Measurements from ENCODE around the gene SARDH. TPM values are rescaled to one million over a fixed set of nuclear protein-coding genes. Genes with fewer than 3 reads are reported as not detected.
"Not testable (repeated sequence)": the region's sequence is repeated elsewhere in the genome, so short reads cannot be mapped to it uniquely, and the experiment has no call there.

Gene SARDH
- total RNA-seq, 2 donors from 2014 or later: 2.7 to 2.8 TPM

DNA sequence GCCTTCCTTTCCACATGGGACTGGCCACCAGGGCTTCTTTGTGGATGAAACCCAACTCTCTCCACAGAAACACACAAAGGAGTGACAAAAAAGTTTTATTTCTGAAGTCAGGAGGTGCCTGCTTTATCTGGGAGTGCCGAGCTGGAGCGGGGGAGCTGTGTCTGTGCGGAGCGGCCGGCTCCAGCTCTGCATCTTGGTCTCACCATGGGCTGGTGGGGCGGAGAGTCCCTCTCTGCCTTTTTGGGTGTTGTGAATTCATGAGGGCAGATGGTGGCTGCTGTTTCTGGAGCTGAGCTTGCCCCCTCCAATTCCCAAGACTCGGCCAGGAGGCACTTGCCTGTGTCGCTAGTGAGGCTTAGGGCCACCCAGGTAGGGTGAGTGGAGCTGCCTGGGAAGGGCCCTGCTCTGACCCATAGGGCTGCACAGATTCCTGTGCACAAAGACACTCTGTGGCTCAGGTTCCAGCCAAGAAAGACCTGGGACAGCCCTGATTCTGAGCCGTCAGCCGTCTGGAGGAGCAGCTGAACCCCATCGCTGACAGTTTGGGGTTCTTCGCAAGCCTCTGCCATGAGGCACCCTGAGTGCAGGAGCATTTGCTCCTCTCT is 100.6 kb downstream of the SARDH start:
- Mint-ChIP-seq H3K4me1 (no peaks in the 10 kb centered on the region), H3K36me3 (ENCODE audit: low read depth) (no peaks in the 10 kb centered on the region), H3K4me3 (no peak overlapping the region), H3K27me3 (peaks cover 5% of the 10 kb centered on the region), H3K27ac (no peak overlapping the region), H3K9me3 (no peaks in the 10 kb centered on the region)
- ATAC-seq (replicated peaks): no peak

GRCh38 chr9:133636902-133637301 is 101.2 kb downstream of the SARDH start:
- no peak for ATAC-seq (replicated peaks)
- no peaks in the 10 kb centered on the region for H3K9me3 Mint-ChIP-seq
- no peaks in the 10 kb centered on the region for H3K4me1 Mint-ChIP-seq
- no peak overlapping the region for H3K4me3 Mint-ChIP-seq
- peaks cover 5% of the 10 kb centered on the region for H3K27me3 Mint-ChIP-seq
- no peak overlapping the region for H3K27ac Mint-ChIP-seq
- no peaks in the 10 kb centered on the region for H3K36me3 Mint-ChIP-seq (ENCODE audit: low read depth)

- H3K27me3 Mint-ChIP-seq: peaks cover 4% of the 10 kb centered on the region
- no peaks in the 10 kb centered on the region for H3K4me1 Mint-ChIP-seq
- H3K9me3 Mint-ChIP-seq: no peaks in the 10 kb centered on the region
These were observed 102.3 kb downstream of the SARDH start, which contains the start of gene DBH for GRCh38 chr9:133635533-133636531. TSS of gene DBH (plus strand) at chr9:133636363. CDS start at chr9:133636372, 9 bp downstream.

DNA sequence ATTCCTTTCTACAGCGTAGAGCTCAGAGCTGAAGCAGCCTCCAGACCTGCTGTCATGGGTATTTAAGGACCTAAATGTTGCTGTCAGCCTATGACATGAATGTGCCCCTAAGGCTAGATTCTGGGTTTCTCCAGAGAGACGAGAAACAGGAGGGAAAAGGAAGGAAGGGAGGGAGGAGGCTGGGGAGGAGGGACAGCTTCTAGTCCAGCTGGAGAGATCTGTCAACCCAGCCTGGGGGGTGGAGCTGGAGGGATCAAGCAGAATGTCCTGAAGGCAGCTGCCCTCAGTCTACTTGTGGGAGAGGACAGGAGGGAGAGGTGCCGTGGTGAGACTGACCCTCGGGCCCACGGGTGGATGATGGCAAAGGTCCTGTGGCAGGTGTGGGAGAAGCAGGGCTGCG is 103.1 kb downstream of the SARDH start:
- no peak for ATAC-seq (replicated peaks)
- no peak overlapping the region for H3K27ac Mint-ChIP-seq
- no peaks in the 10 kb centered on the region for H3K4me1 Mint-ChIP-seq
- no peak overlapping the region for H3K4me3 Mint-ChIP-seq
- no peaks in the 10 kb centered on the region for H3K9me3 Mint-ChIP-seq
- H3K27me3 Mint-ChIP-seq: no peaks in the 10 kb centered on the region
- no peaks in the 10 kb centered on the region for H3K36me3 Mint-ChIP-seq (ENCODE audit: low read depth)

More at GRCh38 chr9:133635533-133636531, 102.3 kb downstream of the SARDH start, which contains the start of gene DBH:
- Mint-ChIP-seq H3K27ac (no peak within 1 kb of the TSS), H3K36me3 (ENCODE audit: low read depth) (no peaks in the 10 kb centered on the region), H3K4me3 (no peak within 1 kb of the TSS)
- no peak for ATAC-seq (replicated peaks)

- Mint-ChIP-seq H3K36me3 (ENCODE audit: low read depth) (no peaks in the 10 kb centered on the region), H3K9me3 (no peaks in the 10 kb centered on the region), H3K4me1 (no peaks in the 10 kb centered on the region), H3K27me3 (no peaks in the 10 kb centered on the region), H3K4me3 (no peak overlapping the region), H3K27ac (no peak overlapping the region)
- no peak for ATAC-seq (replicated peaks)
These were observed 104.0 kb downstream of the SARDH start for GRCh38 chr9:133634081-133634691.

DNA sequence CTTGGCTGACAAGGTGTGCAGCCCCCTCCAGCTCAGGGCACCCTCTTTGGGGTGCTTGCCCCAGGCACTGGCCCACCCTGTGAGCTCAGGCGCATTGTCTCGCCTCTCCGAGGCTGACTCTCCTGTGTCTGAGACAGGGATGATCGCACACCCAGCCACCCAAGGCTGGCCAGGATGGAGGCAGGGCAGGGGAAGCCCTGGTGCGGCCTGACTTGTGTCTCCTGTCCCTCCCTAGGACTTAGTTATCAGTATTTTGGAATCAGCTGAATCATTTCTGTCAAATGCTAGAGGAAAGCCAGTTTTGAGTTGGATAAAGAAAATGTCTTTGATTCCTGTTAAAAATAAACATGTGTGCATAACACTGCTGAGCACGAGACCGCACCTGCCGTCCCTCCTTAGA is 104.5 kb downstream of the SARDH start:
- no peak overlapping the region for H3K27ac Mint-ChIP-seq
- H3K9me3 Mint-ChIP-seq: no peaks in the 10 kb centered on the region
- H3K4me3 Mint-ChIP-seq: no peak overlapping the region
- no peaks in the 10 kb centered on the region for H3K27me3 Mint-ChIP-seq
- ATAC-seq (replicated peaks): no peak
- H3K4me1 Mint-ChIP-seq: no peaks in the 10 kb centered on the region
- no peaks in the 10 kb centered on the region for H3K36me3 Mint-ChIP-seq (ENCODE audit: low read depth)

DNA sequence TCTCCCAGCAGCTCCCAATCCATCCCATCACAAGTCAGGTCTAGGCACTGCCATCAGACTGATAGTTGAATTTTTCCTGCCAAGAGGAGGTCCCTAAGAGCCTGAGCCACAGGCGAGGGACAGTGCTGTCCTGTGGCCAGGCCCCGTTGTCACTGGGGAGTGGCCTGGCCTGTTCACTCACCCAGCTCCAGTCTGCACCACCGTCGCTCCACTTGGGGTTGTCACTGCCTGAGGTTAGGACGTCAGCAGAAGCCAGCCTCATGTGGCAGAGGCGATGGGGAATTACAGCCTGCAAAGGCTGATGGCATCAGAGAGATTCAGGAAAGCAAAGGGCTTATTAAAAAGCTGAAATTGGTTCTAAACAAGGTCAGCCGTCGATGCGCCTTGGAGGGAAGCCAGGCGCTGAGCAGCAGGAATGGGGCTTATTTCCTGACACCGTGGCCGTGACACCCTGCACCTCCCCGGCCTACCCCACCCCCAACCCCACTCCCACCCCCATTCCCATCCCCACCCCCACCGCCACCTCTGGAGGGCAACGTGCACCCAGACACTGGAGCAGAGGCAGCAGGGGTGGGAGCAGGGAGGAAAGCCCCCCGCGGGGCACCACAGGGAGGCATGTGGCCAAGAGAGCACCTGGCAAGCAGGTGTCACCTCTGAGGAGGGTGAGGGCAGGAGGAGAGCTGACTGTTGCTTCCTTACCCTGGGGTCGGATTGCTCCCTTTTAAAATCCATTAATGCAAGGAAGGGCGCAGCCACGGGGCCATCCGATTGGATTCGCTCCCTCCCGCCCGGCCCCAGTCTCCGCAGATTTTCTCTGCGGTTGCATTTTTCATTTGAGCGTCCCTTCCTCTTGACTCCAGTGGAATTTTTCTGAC is 105.1 kb downstream of the SARDH start:
- no peaks in the 10 kb centered on the region for H3K9me3 Mint-ChIP-seq
- no peaks in the 10 kb centered on the region for H3K4me1 Mint-ChIP-seq
- ATAC-seq (replicated peaks): no peak
- no peaks in the 10 kb centered on the region for H3K27me3 Mint-ChIP-seq
- H3K36me3 Mint-ChIP-seq (ENCODE audit: low read depth): no peaks in the 10 kb centered on the region
- H3K4me3 Mint-ChIP-seq: no peak overlapping the region
- no peak overlapping the region for H3K27ac Mint-ChIP-seq

DNA sequence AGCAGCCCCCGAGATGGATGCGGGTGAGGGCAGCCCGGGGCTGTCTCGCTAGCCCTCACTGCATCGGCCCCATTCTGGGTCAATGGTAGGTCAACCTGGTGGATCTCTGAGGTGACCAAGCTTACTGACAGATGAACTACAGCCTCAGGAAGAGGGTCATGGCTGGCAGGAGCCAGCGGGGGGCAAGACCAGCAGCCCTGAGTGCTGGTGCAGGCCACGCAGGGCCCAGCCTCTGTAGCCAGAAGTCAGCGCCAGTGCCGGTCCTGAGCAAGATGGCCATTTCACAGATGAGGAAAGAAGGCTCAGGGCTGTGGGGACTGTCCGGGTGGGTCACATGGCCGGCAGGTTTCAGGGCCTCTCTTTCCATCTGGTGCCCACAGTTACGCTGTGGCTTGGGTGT is 107.0 kb downstream of the SARDH start:
- Mint-ChIP-seq H3K27ac (no peak overlapping the region), H3K9me3 (peaks cover 7% of the 10 kb centered on the region)
- ATAC-seq (replicated peaks): no peak

GRCh38 chr9:133629221-133630110 is 108.7 kb downstream of the SARDH start:
- no peak overlapping the region for H3K27ac Mint-ChIP-seq
- no peaks in the 10 kb centered on the region for H3K36me3 Mint-ChIP-seq (ENCODE audit: low read depth)
- no peak for ATAC-seq (replicated peaks)
- peaks cover 10% of the 10 kb centered on the region for H3K9me3 Mint-ChIP-seq
- peaks cover 8% of the 10 kb centered on the region for H3K27me3 Mint-ChIP-seq
- H3K4me3 Mint-ChIP-seq: no peak overlapping the region
- no peaks in the 10 kb centered on the region for H3K4me1 Mint-ChIP-seq

More for the DNA sequence above, 107.0 kb downstream of the SARDH start:
- H3K4me3 Mint-ChIP-seq: no peak overlapping the region
- H3K36me3 Mint-ChIP-seq (ENCODE audit: low read depth): no peaks in the 10 kb centered on the region
- peaks cover 5% of the 10 kb centered on the region for H3K27me3 Mint-ChIP-seq
- no peaks in the 10 kb centered on the region for H3K4me1 Mint-ChIP-seq

- Mint-ChIP-seq H3K36me3 (ENCODE audit: low read depth) (no peaks in the 10 kb centered on the region), H3K4me1 (no peaks in the 10 kb centered on the region), H3K27ac (no peak overlapping the region), H3K9me3 (peaks cover 10% of the 10 kb centered on the region), H3K4me3 (no peak overlapping the region), H3K27me3 (peaks cover 8% of the 10 kb centered on the region)
- no peak for ATAC-seq (replicated peaks)
These were observed 109.4 kb downstream of the SARDH start for GRCh38 chr9:133628766-133629165.

GRCh38 chr9:133627341-133627740 is 110.8 kb downstream of the SARDH start:
- Mint-ChIP-seq H3K4me1 (no peaks in the 10 kb centered on the region), H3K27me3 (peaks cover 8% of the 10 kb centered on the region), H3K27ac (no peak overlapping the region), H3K4me3 (no peak overlapping the region), H3K9me3 (peaks cover 10% of the 10 kb centered on the region), H3K36me3 (ENCODE audit: low read depth) (no peaks in the 10 kb centered on the region)
- no peak for ATAC-seq (replicated peaks)

GRCh38 chr9:133626008-133626407 is 112.1 kb downstream of the SARDH start:
- peaks cover 10% of the 10 kb centered on the region for H3K9me3 Mint-ChIP-seq
- ATAC-seq (replicated peaks); H3K27me3 Mint-ChIP-seq; H3K27ac Mint-ChIP-seq; H3K4me3 Mint-ChIP-seq; H3K36me3 Mint-ChIP-seq (ENCODE audit: low read depth); H3K4me1 Mint-ChIP-seq: not testable (repeated sequence)

GRCh38 chr9:133622555-133622954 is 115.6 kb downstream of the SARDH start:
- no peak overlapping the region for H3K4me3 Mint-ChIP-seq
- peaks cover 12% of the 10 kb centered on the region for H3K4me1 Mint-ChIP-seq
- no peak for ATAC-seq (replicated peaks)
- peaks cover 8% of the 10 kb centered on the region for H3K27me3 Mint-ChIP-seq
- H3K27ac Mint-ChIP-seq: no peak overlapping the region
- peaks cover 10% of the 10 kb centered on the region for H3K9me3 Mint-ChIP-seq
- no peaks in the 10 kb centered on the region for H3K36me3 Mint-ChIP-seq (ENCODE audit: low read depth)
